CD4-positive, alpha-beta T cell treated with Interleukin-2 at 100 ng/mL for 4 hours (primary cell): ENCODE results near the gene CREBZF.

ENCODE experiments used
- DNase-seq: peaks from one replicate; pipeline ENCODE4 v3.0.0-alpha.2; 2020; ENCODE audit warnings: low spot score

Gene CREBZF, protein sequence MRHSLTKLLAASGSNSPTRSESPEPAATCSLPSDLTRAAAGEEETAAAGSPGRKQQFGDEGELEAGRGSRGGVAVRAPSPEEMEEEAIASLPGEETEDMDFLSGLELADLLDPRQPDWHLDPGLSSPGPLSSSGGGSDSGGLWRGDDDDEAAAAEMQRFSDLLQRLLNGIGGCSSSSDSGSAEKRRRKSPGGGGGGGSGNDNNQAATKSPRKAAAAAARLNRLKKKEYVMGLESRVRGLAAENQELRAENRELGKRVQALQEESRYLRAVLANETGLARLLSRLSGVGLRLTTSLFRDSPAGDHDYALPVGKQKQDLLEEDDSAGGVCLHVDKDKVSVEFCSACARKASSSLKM

DNA sequence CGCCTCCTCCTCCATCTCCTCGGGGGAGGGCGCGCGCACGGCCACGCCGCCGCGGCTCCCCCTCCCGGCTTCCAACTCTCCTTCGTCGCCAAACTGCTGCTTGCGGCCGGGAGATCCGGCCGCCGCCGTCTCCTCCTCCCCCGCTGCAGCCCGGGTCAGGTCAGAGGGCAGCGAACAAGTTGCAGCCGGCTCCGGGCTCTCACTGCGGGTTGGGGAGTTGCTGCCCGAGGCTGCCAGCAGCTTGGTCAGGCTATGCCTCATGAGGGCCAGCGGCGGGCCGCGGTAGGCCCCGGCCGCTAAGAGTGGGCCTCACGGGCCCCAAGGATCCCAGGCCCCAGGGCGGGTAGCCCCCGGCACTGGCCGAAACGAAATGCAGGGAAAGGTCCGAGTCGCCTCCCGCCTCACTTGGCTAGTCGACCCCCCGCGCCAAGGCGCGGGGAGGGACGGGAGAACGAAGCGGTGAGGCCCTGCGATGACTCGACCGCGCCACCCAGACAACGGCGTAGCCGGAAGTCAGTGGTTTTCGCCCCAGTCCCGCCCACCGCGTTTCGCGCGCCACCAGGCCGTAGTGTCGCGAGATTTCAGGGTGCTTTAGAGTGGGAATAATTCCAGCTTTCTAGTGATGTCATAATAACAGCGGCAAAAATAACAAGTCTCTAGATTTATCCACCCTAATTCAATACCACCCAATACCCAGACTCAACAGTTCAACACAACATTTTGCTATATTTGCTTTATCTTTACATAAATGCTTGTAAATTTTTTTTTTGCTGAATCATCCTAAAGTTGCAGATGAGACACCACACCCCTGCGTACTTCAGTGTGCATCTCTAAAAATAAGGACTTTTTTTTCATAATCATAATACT lies at the start of gene CREBZF:
Gene CREBZF, minus strand, starts transcription at position 515 of the 867 bp plus-strand sequence. Its CDS starts 254 bp downstream, at position 261.
- DNase-seq = peak; percentile 95

DNA sequence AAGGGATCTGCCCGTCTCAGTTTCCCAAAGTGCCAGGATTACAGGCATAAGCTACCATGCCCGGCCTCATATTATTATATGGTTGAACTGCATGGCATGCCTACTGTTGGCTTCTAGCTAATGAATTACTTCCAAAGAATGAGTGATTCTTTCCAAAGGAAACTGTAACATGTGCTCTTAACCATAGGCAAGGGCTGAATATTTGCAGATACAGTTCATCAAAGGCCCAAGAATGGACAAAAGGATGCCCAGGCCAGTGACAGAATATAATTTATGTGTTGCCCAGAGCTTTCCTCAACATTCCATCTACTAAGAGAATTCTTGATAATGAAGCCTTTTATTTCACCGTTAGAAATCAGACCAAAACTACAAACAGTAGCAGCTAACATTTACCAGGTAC lies 48.0 kb upstream of the CREBZF start:
- no peak for DNase-seq

DNA sequence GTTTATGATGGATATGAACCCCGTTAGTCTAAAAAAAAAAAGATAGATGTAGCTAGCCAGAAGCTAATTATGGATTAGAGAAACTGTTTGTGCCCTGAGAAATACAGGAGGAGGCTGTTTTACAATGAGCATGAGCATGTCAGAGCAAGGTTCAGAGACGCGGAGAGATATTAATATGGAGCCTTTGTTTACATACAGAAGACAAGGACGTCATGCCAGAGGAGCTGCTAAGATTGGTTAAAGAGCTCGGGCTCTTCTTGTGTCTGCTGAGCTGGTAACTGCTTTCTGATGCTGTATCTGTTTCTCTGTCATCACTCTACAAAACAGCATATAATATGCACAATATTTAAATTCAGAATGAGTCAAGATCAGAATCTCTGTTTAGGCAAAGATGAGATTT lies 46.0 kb upstream of the CREBZF start:
- no peak for DNase-seq

DNA sequence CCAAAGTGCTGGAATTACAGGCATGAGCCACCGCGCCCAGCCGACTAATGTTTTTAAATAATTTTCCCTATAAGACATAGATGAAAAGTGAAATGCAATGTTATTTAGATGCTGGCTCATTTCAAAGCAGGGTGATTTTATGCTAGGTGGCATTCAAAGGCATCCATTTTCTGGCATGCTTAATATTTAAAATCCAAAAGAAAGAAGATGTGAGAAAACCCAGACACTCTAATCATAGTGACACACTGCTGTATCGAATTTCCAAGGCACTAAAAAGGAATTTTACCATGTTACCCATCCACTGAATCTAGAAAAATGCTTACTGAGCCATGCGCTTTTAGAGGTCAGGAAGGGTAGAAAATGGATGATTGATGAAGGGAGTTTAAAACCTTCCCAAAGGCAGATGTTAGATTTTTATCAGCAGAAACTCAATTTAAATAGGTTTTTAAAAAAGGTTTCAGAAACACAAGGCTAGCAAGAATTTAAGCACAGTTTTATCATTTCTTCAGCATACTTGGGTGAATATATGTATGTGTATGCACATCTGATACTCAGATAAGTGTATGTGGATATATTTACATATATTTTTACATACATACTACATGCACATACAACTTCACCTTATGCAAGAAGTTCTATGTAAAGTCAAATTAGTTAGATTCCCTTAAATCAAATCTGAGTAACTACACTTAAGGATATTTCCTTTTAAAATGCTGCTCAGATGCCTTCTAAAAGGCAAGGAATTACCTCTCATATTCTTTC lies 45.2 kb upstream of the CREBZF start:
- no peak for DNase-seq

DNA sequence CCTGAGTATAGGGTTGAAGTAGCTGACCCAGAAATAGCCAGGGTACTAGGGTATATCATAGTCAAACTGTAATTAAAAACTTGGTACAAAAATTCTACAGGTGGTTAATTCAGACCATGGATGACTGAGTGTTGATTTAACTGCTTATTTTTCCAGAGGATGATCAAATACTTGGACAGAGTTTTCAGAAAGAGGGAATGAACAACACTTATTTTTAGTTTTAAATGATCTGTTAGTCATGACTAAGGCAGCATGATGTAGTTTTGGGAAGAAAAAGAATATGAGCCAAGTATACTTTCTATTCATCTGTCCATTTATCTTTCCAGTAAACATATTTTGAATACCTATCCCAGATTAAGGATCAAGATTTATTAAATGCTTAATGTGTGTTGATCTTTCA lies 40.9 kb upstream of the CREBZF start:
- no peak for DNase-seq

DNA sequence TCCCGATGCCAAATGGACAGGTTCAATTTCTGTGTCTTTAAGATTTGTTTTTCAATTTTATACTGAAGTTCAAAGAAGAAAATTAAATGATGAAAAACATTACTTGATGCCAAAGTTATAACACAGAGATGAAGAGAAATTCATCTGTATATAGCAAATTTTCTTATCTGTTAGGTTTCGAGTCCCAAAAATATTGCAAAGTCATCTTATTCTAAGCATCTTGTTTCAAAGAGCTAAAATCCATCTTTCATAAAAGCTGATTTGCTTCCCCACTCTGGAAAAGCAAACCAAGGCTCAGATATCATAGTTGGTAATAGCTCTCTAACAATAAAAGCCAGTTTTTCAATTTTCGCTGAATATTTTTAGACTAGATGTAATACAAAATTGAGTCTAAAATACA lies 40.0 kb upstream of the CREBZF start:
- no peak for DNase-seq

DNA sequence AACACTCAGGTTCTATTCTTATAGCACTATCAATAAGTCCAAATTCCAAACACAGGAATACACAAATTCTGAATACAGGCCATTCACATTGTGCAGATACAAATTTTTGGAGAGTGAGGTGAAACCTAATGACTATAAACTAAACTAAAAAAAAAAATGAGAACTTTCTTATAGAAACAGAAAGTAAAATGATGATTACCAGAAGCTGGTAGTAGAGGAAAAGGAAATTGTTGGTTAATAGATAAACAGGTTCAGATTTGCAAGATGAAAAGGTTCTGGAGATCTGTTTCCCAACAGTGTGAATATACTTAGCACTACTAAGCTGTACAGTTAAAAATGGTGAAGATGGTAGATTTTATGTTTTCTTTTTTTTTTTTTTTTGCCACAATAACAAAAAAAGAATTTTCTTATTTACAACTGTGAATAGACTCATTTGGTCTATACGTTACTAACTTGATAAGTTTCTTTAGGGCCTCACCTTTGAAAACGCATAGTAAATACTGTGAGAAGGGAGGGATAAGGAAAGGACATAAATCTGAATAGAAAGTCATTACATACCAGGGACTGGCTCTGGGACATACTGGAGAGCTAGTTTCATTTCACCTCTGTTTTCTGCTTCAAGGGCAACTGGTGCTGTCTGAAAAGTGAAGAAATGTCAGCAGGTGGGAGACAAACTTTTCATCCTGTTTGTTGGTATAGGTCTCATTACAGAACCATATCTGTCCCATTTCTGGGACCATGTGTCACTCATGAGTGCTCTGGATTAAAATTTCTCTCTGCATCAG lies 35.2 kb upstream of the CREBZF start:
- DNase-seq = peak; percentile 19

DNA sequence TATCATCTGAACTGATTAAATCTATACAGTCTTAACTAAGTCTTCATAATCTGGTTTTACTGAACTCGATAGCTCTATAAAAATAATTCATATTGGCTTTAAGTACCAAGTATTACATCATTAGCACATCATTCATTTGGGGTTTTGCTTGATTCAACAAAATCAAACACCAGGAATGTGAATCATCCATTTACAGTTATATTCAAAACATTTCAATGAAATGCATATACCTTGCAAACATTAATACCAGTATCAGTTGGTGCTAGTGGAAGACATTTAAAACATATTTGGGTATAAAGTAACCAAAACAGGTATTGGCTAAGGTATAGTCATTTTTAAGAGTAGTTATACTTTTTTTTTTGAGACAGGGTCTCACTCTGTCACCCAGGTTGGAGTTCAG lies 33.3 kb upstream of the CREBZF start:
- no peak for DNase-seq

DNA sequence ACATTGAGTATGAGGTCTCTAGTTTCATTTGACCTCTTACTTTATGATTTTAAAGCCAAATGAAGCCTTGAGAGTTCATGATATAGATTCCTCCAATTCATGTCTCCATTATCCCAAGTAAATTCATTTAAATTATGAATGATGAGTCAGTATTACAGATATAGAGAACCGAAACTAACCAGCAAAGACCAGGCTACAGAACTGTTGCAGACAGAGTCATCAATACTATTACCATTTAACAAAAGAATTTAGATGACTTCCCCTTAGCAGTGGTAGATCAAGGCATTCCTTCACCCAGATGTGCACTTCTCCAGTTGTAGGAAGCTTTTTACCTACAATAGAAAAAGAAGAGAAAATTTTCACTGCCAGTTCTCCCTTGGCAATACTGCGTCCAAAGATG lies 32.8 kb upstream of the CREBZF start:
- no peak for DNase-seq

DNA sequence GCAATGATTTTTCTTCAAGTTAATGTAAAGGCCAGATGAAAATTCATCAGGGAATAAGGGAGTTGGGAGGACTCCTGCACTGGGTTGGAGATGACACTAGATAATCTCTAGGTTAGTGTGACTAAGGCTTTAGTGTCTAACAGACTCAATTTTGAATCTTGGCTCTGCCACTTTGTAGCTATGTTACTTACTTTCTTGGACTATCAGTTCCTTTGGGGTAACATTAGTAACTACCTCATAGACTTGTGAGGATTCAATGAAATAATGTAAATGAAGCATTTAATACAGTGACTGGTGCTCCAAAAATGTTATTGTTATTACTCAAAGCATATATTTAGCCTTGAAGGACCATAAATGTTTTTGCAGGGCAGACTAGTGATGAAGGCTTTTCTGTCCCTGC lies 30.6 kb upstream of the CREBZF start:
- no peak for DNase-seq

DNA sequence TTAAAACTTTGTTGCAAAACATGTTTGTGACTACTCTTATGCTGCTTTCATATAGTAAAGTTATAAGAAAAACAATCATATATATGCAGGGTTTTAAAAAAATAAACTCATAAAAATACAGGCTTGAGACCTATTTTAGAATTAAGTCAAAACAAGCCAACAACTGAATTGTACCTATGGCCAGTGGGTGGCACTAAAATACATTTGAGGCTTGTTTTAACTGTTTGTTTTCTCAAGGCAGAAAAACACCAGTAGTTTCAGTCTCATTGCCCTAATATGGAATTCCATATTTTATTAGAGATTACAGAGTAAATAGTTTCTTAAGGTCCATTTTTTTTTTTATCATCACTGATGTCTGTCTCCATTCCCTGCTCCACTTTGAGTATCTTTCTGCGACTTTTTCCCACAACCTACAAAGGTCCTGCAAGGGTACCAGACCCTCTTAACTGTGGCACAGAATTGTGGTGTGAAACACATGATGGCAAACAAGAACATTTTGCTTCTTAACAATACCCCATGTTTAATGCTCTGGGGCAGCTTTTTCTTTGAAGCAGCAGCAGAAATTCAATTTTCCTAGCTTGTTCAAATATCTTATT lies 29.6 kb upstream of the CREBZF start:
- DNase-seq = peak; percentile 56

DNA sequence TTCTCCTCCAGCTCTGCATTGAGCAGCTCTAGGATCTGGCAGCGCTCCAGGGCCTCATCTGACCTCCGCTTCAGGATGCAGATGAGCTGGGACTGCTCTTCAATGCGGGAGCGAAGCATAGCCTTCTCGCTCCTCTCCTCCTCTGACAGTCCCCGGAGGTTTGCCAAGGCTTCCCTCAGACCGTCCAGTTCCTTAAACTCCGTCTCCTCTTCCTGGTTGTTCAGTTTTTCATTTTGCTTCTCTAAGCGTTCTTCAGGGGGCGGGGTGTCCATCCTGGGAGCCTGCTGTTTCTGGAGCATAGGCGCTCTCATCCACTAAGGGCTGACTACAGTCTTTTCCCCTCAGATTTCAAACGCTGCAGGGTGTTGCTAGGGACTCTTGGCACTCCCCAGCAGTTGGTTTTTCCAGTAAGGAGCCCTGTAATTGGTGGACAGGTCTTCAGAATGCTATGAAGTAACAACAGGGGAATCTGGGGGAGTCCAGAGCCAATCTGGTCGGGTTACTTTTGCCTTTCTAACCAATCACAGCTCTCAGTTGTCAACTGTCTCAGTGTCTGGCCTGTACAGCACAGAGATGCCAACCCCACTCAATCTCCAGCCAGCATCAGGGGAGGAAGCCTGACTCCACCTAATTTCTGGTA lies 21.0 kb upstream of the CREBZF start, which contains the start of gene CCDC89:
Gene CCDC89, minus strand, starts transcription at position 376 of the 640 bp plus-strand sequence. Its CDS starts 65 bp downstream, at position 311.
- no peak for DNase-seq

DNA sequence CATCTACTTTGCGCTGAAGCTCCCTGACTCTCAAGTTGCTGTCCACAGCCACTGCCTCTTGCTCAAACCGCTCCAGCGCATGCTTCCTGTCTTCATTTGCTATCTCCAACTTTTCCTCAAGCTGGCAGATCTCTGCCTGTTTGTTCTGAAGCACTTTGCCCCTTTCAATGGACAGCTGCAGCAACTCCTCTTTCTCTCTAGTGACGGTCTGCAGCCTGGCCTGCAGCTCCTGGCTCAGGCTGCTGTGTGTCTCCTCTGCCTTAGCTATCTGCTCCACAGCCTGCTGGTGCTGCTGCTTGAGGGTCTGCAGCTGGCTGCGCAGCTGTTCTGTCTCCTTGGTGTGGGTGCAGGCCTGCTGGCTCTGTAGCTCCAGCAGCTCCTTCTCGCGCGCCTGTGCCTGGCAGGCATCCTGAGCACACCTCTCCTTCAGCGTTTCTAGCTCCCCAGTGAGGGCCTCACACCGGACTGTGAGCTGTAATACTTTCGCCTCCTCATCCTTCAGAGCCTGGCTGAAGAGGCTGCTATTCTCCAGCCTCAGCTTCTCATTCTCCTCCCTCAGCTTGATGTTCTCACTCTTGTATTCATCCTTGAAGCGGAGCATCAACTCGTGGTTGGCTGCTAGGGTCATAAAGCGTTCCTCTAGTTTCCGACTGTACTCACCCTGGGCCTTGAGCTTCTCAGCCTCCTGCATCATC lies 20.3 kb upstream of the CREBZF start:
- no peak for DNase-seq

DNA sequence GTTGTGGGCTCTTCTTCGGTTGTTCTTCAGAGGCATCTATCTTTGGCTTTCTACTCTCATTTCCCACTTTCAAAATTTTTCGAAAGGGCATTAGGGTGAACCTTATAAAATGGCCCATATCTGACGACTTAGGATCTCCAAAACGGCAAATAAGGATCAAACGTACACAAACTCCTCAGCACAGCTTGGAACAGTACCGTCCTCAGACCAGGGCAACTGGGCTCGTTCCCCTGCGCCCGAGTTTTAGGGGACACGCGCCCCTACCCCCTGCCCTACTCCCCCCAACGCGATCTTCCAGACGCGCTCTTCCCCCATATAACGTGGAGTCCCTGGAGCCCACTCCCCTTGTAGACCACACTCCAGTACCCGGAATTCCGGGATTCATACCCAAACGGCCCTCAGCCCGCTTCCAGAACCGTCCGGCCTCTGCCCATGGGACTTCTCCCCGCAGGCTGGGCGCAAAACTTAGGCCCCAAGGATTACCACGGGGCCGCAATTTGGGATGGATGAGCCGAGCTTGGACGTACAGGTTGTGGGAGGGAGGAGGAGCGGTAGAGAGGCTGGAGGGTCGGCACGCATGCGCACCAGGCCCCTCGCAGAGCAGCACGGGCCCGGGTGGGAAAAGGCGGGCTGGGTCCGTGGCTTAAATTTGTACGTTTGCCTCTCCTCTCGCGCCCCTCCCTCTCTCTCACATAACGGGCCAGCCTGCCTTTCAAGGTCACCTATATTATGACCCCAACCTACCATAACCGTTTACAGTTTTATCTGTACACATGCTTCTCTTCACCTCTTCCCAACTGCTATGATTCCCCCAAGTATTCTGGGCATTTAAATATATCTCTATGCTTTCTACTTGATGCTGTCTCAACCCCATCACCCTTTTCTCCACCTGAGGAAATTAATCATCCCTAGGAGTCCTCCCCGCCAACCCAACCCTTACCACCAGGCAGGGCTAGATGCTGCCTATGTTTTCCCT lies 17.7 kb upstream of the CREBZF start:
- peak; percentile 57 for DNase-seq

DNA sequence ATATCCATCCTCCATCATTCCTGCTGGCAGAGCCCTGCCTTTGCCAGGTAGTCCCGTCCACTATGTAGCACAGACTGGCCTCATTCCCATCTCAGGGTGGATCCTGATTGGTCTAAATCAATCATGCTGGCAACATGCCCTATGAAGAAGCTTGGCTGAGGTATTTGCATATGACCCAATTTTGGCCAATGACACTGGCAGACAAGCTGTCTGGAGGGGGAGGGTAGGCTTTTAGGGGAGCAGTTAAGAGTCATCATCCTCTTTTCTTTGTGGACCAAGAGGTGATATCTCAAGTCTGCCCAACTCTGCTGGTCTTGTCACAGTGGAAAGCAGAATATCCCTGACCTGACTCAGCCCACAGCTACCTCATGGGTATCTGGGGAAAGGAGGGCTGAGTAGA lies 16.0 kb upstream of the CREBZF start:
- no peak for DNase-seq

DNA sequence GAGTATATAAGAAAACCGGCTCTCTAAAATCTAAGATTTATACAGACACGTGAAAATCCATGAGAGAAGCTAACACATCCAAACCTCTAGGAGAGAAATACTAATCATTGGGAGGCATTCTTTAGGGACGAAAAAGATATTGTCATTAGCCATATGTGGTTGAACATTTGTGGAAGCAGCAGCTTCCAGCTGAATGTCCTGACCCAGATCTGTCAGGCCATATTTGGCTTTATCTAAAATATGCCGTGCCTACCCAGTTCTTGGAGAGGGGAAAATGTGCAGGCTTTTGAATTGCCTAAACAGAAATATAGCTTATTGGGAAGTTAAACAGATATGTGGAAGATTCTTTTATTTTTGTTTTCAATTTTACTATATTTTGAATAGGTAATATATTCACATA lies 14.6 kb upstream of the CREBZF start:
- no peak for DNase-seq

DNA sequence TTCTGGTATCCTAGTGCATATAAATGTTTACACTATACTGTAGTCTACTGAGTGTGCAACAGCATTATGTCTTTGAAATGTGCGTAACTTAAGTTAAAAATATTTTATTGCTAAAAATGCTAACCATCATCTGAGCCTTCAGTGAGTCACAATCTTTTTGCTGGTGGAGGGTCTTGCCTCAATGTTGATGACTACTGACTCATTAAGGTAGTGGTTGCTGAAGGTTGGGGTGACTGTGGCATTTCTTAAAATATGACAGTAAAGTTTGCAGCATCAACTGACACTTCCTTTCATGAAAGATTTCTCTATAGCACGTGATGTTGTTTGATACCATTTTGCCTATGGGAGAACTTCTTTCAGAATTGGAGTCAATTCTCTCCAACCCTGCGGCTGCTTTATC lies 8.5 kb upstream of the CREBZF start:
- DNase-seq = no peak

DNA sequence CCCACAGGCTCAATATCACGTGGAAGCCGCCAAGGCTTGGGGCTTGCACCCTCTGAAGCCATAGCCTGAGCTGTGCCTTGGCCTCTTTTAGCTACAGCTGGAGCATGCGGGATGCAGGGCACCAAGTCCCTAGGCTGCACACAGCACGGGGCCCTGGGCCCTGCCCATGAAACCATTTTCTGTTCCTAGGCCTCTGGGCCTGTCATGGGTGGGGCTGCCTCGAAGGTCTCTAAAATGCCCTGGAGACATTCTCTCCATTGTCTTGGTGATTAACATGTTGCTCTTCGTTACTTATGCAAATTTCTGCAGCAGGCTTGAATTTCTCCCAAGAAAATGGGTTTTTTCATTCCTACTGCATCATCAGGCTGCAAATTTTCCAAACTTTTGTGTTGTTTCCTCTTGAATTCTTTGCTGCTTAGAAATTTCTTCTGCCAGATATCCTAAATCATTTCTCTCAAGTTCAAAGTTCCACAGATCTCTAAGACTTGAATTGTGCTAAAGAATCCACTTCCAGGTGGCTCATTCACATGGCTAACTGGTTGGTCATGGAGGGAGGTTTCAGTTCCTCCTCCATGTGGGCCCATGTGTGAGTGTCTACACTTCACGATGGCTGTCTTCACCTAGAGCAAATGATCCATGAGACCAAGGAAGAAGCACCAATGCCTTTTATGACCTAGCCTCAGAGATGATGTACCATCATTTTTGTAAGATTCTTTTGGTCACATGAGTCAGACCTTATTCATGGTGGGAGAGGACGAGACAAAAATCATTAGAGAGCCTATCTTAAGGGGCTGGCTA lies 7.4 kb upstream of the CREBZF start:
- DNase-seq = no peak
